IMR-90 (cell line): ENCODE results near the gene PCBP3. TPM values are rescaled to one million over a fixed set of nuclear protein-coding genes. Genes with fewer than 3 reads are reported as not detected.

Experiments
- ATAC-seq: fragments of 200-7000 bp; cut with Tn5 transposase; 2 replicates; pipeline ENCODE4 v1.9.1; 2020; ENCODE audit warnings: low read depth, mild to moderate bottlenecking, moderate library complexity
- BruUV-seq: library from RNA; stranded (reverse); fragments of 400-500 nt; replicated peaks from 2 replicates; lab custom pipeline; 2021; lab: Mats Ljungman, UMichigan
- CTCF ChIA-PET: fragments of 300-600 bp; formaldehyde crosslinking; extraction: SDS; loops from one replicate; lab custom pipeline; 2021; ENCODE audit warnings: antibody characterized with exemption; lab: Yijun Ruan, JAX
- POLR2A ChIA-PET: fragments of 300-600 bp; sonication (Branson Sonifier 250); formaldehyde crosslinking; loops from one replicate; lab custom pipeline; 2022; ENCODE audit warnings: antibody characterized with exemption; ENCODE audit not compliant: unreplicated experiment; lab: Charles Lee
- DNase-seq: peaks from one replicate; pipeline ENCODE4 v3.0.0; 2013
- H2AFZ ChIP-seq: replicated peaks from 2 replicates; pipeline ENCODE3; 2013; ENCODE audit warnings: low read length, mild to moderate bottlenecking; ENCODE audit not compliant: poor library complexity
- H2AK5ac ChIP-seq: 2 replicates; pipeline ENCODE4 v1.6.1; 2013; ENCODE audit warnings: low read depth, low read length, inconsistent platforms
- H2AK9ac ChIP-seq: replicated peaks from 2 replicates; pipeline ENCODE3; 2013; ENCODE audit warnings: mild to moderate bottlenecking, low read depth, low read length, moderate library complexity; ENCODE audit not compliant: poor library complexity
- H2BK120ac ChIP-seq: 2 replicates; pipeline ENCODE4 v1.6.1; 2013; ENCODE audit warnings: low read depth, low read length, inconsistent platforms
- H2BK15ac ChIP-seq: 3 replicates; pipeline ENCODE4 v1.6.1; 2013; ENCODE audit warnings: low read depth, low read length, inconsistent platforms
- H2BK20ac ChIP-seq: 2 replicates; pipeline ENCODE4 v1.6.1; 2013; ENCODE audit warnings: low read depth, mild to moderate bottlenecking, inconsistent platforms, low read length, moderate library complexity
- H2BK5ac ChIP-seq: 2 replicates; pipeline ENCODE4 v1.6.1; 2013; ENCODE audit warnings: mild to moderate bottlenecking, low read depth, low read length, inconsistent platforms; ENCODE audit not compliant: poor library complexity, severe bottlenecking
- H3K14ac ChIP-seq: replicated peaks from 2 replicates; pipeline ENCODE4 v1.6.1; 2013; ENCODE audit warnings: low read depth, low read length, inconsistent platforms
- H3K18ac ChIP-seq: 2 replicates; pipeline ENCODE4 v1.6.1; 2013; ENCODE audit warnings: low read depth, low read length, control low read depth
- H3K23ac ChIP-seq: 2 replicates; pipeline ENCODE4 v1.6.1; 2013; ENCODE audit warnings: low read depth, low read length, inconsistent platforms
- H3K27ac ChIP-seq: 2 replicates; pipeline ENCODE4 v1.5.1; 2013; ENCODE audit warnings: mild to moderate bottlenecking, control low read depth, low read length; ENCODE audit not compliant: insufficient read depth
- H3K27me3 ChIP-seq: 2 replicates; pipeline ENCODE4 v1.6.1; 2013; ENCODE audit warnings: low read length; ENCODE audit not compliant: control insufficient read depth, insufficient read depth
- H3K36me3 ChIP-seq: 2 replicates; pipeline ENCODE4 v1.6.1; 2013; ENCODE audit warnings: low read length, mixed read lengths; ENCODE audit not compliant: control insufficient read depth, insufficient read depth
- H3K4ac ChIP-seq: 2 replicates; pipeline ENCODE4 v1.6.1; 2013; ENCODE audit warnings: low read depth, low read length, inconsistent platforms
- H3K4me1 ChIP-seq: 2 replicates; pipeline ENCODE4 v1.6.1; 2013; ENCODE audit warnings: low read length, mixed read lengths; ENCODE audit not compliant: control insufficient read depth, insufficient read depth
- H3K4me2 ChIP-seq: 2 replicates; pipeline ENCODE4 v1.6.1; 2013; ENCODE audit warnings: low read depth, mild to moderate bottlenecking, control low read depth, low read length, moderate library complexity
- H3K4me3 ChIP-seq: 2 replicates; pipeline ENCODE4 v1.5.1; 2013; ENCODE audit warnings: low read depth, mild to moderate bottlenecking, control low read depth, low read length, moderate library complexity; ENCODE audit not compliant: insufficient read depth
- H3K56ac ChIP-seq: 2 replicates; pipeline ENCODE4 v1.6.1; 2013; ENCODE audit warnings: low read length, inconsistent platforms; ENCODE audit not compliant: insufficient read depth; ENCODE audit errors: extremely low read depth
- H3K79me1 ChIP-seq, 2 experiments: 2 replicates each; pipeline ENCODE4 v1.6.1; 2013; ENCODE audit warnings: low read length in 2 of 2, inconsistent platforms in 1 of 2, low read depth in 1 of 2
- H3K9ac ChIP-seq: 2 replicates; pipeline ENCODE4 v1.6.1; 2013; ENCODE audit warnings: low read depth, low read length, control low read depth
- H3K9me1 ChIP-seq: 2 replicates; pipeline ENCODE4 v1.6.1; 2013; ENCODE audit warnings: low read length, inconsistent platforms; ENCODE audit not compliant: insufficient read depth
- H3K9me3 ChIP-seq: 2 replicates; pipeline ENCODE4 v1.6.1; 2013; ENCODE audit warnings: low read length; ENCODE audit not compliant: control insufficient read depth, insufficient read depth
- H4K20me1 ChIP-seq: 2 replicates; pipeline ENCODE4 v1.6.1; 2013; ENCODE audit warnings: low read length, inconsistent platforms; ENCODE audit not compliant: insufficient read depth
- H4K5ac ChIP-seq: 2 replicates; pipeline ENCODE4 v1.6.1; 2013; ENCODE audit warnings: mild to moderate bottlenecking, low read depth, low read length, control low read depth
- H4K8ac ChIP-seq, 2 experiments: 2 replicates each; pipeline ENCODE4 v1.6.1; 2013; ENCODE audit warnings: low read depth in 2 of 2, low read length in 2 of 2, control low read depth in 1 of 2, inconsistent platforms in 1 of 2
- H4K91ac ChIP-seq: 2 replicates; pipeline ENCODE4 v1.6.1; 2013; ENCODE audit warnings: low read depth, low read length, inconsistent platforms; ENCODE audit not compliant: insufficient read depth
- CEBPB ChIP-seq: IDR thresholded peaks from 2 replicates; pipeline ENCODE4 v1.6.1; 2012; ENCODE audit warnings: low read depth, low read length, improper control_type of control experiment
- CHD1 ChIP-seq: IDR thresholded peaks from 2 replicates; pipeline ENCODE4 v1.6.1; 2012; ENCODE audit warnings: low read depth, low read length, improper control_type of control experiment
- FOS ChIP-seq: fragments of 150-350 bp; IDR thresholded peaks from 2 replicates; pipeline ENCODE4 v1.6.1; 2016; ENCODE audit warnings: low read depth, low read length
- MAFK ChIP-seq: IDR thresholded peaks from 2 replicates; pipeline ENCODE4 v1.6.1; 2012; ENCODE audit warnings: low read depth, low read length, improper control_type of control experiment
- MAZ ChIP-seq: IDR thresholded peaks from 2 replicates; pipeline ENCODE4 v1.6.1; 2012; ENCODE audit warnings: low read depth, mild to moderate bottlenecking, low read length, improper control_type of control experiment, moderate library complexity, borderline replicate concordance
- MXI1 ChIP-seq: IDR thresholded peaks from 2 replicates; pipeline ENCODE4 v1.6.1; 2012; ENCODE audit warnings: low read depth, mild to moderate bottlenecking, low read length, moderate library complexity, borderline replicate concordance
- NFE2L2 ChIP-seq: fragments of 150-350 bp; IDR thresholded peaks from 2 replicates; pipeline ENCODE4 v1.6.1; 2016; ENCODE audit warnings: low read depth, mild to moderate bottlenecking, low read length
- POLR2A ChIP-seq: IDR thresholded peaks from 2 replicates; pipeline ENCODE4 v1.6.1; 2012; ENCODE audit warnings: mild to moderate bottlenecking, low read depth, low read length
- RCOR1 ChIP-seq: IDR thresholded peaks from 2 replicates; pipeline ENCODE4 v1.6.1; 2012; ENCODE audit warnings: mild to moderate bottlenecking, low read length, improper control_type of control experiment; ENCODE audit not compliant: insufficient replicate concordance
- RFX5 ChIP-seq: IDR thresholded peaks from 2 replicates; pipeline ENCODE4 v1.8.0; 2012; ENCODE audit warnings: low read depth, mild to moderate bottlenecking, low read length, moderate library complexity
- SMC3 ChIP-seq: fragments of 150-350 bp; IDR thresholded peaks from 2 replicates; pipeline ENCODE4 v1.6.1; 2016; ENCODE audit warnings: low read depth, mild to moderate bottlenecking, antibody characterized with exemption, low read length, moderate library complexity
- USF2 ChIP-seq: fragments of 150-350 bp; IDR thresholded peaks from 2 replicates; pipeline ENCODE4 v1.6.1; 2017; ENCODE audit warnings: mild to moderate bottlenecking, antibody characterized with exemption, low read length, low read depth
- whole genome bisulfite sequencing, 2 experiments: methylation state at CpG; one replicate each; pipeline versions ENCODE4 v1.1.5 to v1.1.7; 2013; ENCODE audit warnings: missing lambda C conversion rate in 2 of 2; ENCODE audit not compliant: insufficient read length in 1 of 2; ENCODE audit errors: extremely low coverage in 2 of 2; 5-methylcytosine and 5-hydroxymethylcytosine counted together
- dilution Hi-C: fragments of 300-500 bp; cut with HindIII; formaldehyde crosslinking; loops from one replicate; pipeline ENCODE4 v1.14.3; 2018; ENCODE audit warnings: low sequenced_read_pairs; ENCODE audit not compliant: unreplicated experiment
- in situ Hi-C: fragments of 300-500 bp; cut with MboI; formaldehyde crosslinking; loops from 3 replicates; pipeline ENCODE4 v1.14.3; 2019; ENCODE audit warnings: low sequenced_read_pairs, inconsistent platforms, mixed read lengths
- intact Hi-C: fragments of 100-400 bp; cut with micrococcal nuclease; formaldehyde crosslinking; loops from 2 replicates; pipeline ENCODE4 v1.10.0; 2022
- polyA plus RNA-seq, 3 experiments: library from polyadenylated mRNA; depleted of rRNA; stranded (reverse); fragments of >200 nt; gene quantifications; 2 replicates each; pipeline ENCODE4 v1.2.3, GENCODE V29; 2012; ENCODE audit warnings: low replicate concordance in 1 of 3
- total RNA-seq: library from RNA; depleted of rRNA; stranded (reverse); fragments of >200 nt; gene quantifications from 2 replicates; pipeline ENCODE4 v1.2.3, GENCODE V29; 2012
- TF ChIP-seq, protein P1 (sequence below): fragments of 150-350 bp; IDR thresholded peaks from 2 replicates; pipeline ENCODE4 v1.6.1; 2016; ENCODE audit warnings: low read depth, mild to moderate bottlenecking, low read length, moderate library complexity, borderline replicate concordance
- TF ChIP-seq, protein P2 (sequence below): conservative IDR thresholded peaks from 2 replicates; pipeline ENCODE4 v1.5.1; 2012; ENCODE audit warnings: mild to moderate bottlenecking, low read depth, low read length, improper control_type of control experiment

PCBP3 gene
- total and polyA plus RNA-seq, 2 of the 4 experiments (the other 2 are of a cell fraction) = 2.9 to 3.9 TPM

DNA sequence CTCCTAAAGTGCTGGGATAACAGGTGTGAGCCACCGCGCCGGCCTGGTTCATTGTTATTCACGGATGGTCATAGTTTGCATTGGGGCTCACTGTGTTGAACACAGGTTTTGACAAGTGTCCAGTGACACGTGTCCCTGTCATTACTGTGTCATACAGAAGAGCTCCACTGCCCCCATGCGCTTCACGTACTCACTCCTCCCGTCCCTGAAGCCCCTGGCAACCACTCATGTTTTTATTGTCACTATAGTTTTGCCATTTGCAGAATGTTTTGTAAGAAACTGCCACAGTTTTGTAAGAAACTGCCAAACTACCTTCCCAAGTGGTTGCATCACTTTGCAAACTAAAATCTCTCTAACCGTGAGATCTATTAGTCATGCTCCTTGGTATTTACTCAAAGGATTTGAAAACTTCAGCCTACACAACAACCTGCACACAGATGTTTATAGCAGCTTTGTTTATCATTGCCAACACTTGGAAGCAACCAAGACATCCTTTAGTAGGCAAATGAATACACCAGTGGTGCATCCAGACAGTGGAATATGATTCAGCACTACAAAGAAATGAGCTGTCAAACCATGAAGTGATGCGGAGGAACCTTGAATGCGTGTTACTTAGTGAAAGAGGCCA is 174.9 kb downstream of the PCBP3 start:
- intact Hi-C loops = loop anchor here (5.0 kb wide), 1 partner anchor 176 kb away; the partner anchor contains the start of gene PCBP3
- H3K9ac ChIP-seq = no peak overlapping the region
- 60% methylated on average over 2 of the region's 11 CpGs; no CpG with 5 or more reads in 1 of the 2 experiments for WGBS, 2 experiments
- TF ChIP-seq CHD1 (no peak), RFX5 (no peak), RCOR1 (peak; percentile 97), USF2 (no peak), MAZ (0 out of 2 replicates have a peak, but pooled peaks have one; percentile 18), FOS (peak; percentile 86), POLR2A (no peak), CEBPB (peak; percentile 97), MAFK (no peak), SMC3 (no peak), MXI1 (no peak), NFE2L2 (no peak)
- TF ChIP-seq, protein P1, sequence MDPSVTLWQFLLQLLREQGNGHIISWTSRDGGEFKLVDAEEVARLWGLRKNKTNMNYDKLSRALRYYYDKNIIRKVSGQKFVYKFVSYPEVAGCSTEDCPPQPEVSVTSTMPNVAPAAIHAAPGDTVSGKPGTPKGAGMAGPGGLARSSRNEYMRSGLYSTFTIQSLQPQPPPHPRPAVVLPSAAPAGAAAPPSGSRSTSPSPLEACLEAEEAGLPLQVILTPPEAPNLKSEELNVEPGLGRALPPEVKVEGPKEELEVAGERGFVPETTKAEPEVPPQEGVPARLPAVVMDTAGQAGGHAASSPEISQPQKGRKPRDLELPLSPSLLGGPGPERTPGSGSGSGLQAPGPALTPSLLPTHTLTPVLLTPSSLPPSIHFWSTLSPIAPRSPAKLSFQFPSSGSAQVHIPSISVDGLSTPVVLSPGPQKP = no peak
- TF ChIP-seq, protein P2, sequence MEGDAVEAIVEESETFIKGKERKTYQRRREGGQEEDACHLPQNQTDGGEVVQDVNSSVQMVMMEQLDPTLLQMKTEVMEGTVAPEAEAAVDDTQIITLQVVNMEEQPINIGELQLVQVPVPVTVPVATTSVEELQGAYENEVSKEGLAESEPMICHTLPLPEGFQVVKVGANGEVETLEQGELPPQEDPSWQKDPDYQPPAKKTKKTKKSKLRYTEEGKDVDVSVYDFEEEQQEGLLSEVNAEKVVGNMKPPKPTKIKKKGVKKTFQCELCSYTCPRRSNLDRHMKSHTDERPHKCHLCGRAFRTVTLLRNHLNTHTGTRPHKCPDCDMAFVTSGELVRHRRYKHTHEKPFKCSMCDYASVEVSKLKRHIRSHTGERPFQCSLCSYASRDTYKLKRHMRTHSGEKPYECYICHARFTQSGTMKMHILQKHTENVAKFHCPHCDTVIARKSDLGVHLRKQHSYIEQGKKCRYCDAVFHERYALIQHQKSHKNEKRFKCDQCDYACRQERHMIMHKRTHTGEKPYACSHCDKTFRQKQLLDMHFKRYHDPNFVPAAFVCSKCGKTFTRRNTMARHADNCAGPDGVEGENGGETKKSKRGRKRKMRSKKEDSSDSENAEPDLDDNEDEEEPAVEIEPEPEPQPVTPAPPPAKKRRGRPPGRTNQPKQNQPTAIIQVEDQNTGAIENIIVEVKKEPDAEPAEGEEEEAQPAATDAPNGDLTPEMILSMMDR = no peak

More for the DNA sequence above, 174.9 kb downstream of the PCBP3 start:
- Histone ChIP-seq H2AFZ (no peak overlapping the region), H3K23ac (no peak overlapping the region), H4K8ac (0 out of 4 replicates have a peak overlapping the region, but pooled peaks of 1 of the 2 experiments have one; percentile 11), H3K56ac (no peak overlapping the region), H2BK120ac (peak overlapping the region; percentile 45; the same call in 1 of the 2 replicates), H3K27ac (0 out of 2 replicates have a peak overlapping the region, but pooled peaks have one; percentile 15), H4K91ac (0 out of 2 replicates have a peak overlapping the region, but pooled peaks have one; percentile 12), H3K4me2 (no peak overlapping the region), H3K27me3 (no peaks in the 10 kb centered on the region), H3K9me3 (no peaks in the 10 kb centered on the region), H2BK20ac (0 out of 2 replicates have a peak overlapping the region, but pooled peaks have one; percentile 22), H3K36me3 (no peaks in the 10 kb centered on the region), H2AK9ac (no peak overlapping the region), H2BK5ac (peak overlapping the region; percentile 74), H4K20me1 (peaks cover 11% of the 10 kb centered on the region; the same call in 1 of the 2 replicates), H3K18ac (no peak overlapping the region), H3K14ac (peak overlapping the region; percentile 10; the same call in 1 of the 2 replicates), H3K9me1 (peaks cover 11% of the 10 kb centered on the region), H3K4me1 (peaks cover 16% of the 10 kb centered on the region), H2BK15ac (no peak overlapping the region), H3K4me3 (no peak overlapping the region), H3K79me1 (no peaks in the 10 kb centered on the region), H2AK5ac (peak overlapping the region; percentile 27; the same call in 1 of the 2 replicates), H3K4ac (peak overlapping the region; percentile 44; the same call in 1 of the 2 replicates), H4K5ac (no peak overlapping the region)
- POLR2A ChIA-PET = no interaction called here
- in situ Hi-C loops = loop anchor here (5.0 kb wide), 1 partner anchor 261 kb away; no protein-coding TSS in a partner anchor
- peak; percentile 90 for DNase-seq
- ATAC-seq = peak; percentile 50
- no TSS peak for BruUV-seq
- CTCF ChIA-PET = no interaction called here
- dilution Hi-C loops = no loop called here
